Activated naive CD4-positive, alpha-beta T cell treated with anti-CD3 and anti-CD28 coated beads, Interleukin-2, amount 50 U/mL, for 72 hours (primary cell): ENCODE results near the gene TSKU. TPM values are rescaled to one million over a fixed set of nuclear protein-coding genes. Genes with fewer than 3 reads are reported as not detected.

Experiments
- ATAC-seq, 2 donors: fragments of 150-1000 bp; cut with Tn5 transposase; 2 replicates each; pipeline ENCODE4 v1.10.0; 2021; ENCODE audit warnings: mild to moderate bottlenecking in 2 of 2, moderate library complexity in 2 of 2
- DNase-seq, 2 donors: peaks; one replicate each; pipeline ENCODE4 v3.0.0; 2021 to 2022; ENCODE audit warnings: low spot score in 2 of 2
- H3K27ac Mint-ChIP-seq, 2 donors: one replicate each; pipeline ENCODE4 v1.8.0; 2022; ENCODE audit warnings: mild to moderate bottlenecking in 2 of 2, mixed read lengths in 2 of 2
- H3K36me3 Mint-ChIP-seq, 2 donors: one replicate each; pipeline ENCODE4 v1.8.0; 2022; ENCODE audit warnings: mixed read lengths in 2 of 2
- H3K9me3 Mint-ChIP-seq, 2 donors: one replicate each; pipeline ENCODE4 v1.8.0; 2022; ENCODE audit warnings: mixed read lengths in 2 of 2
- total RNA-seq, 2 donors: library from RNA; stranded (reverse); gene quantifications; one replicate each; pipeline ENCODE4 v1.2.3, GENCODE V29; 2022

TSKU gene
- total RNA-seq, 2 donors from 2014 or later = 17.3 TPM; not detected in 1

GRCh38 chr11:76747915-76748860 is 35.0 kb upstream of the TSKU start:
- ATAC-seq = no peak
- H3K9me3 Mint-ChIP-seq = no peaks in the 10 kb centered on the region
- H3K36me3 Mint-ChIP-seq = no peaks in the 10 kb centered on the region

DNA sequence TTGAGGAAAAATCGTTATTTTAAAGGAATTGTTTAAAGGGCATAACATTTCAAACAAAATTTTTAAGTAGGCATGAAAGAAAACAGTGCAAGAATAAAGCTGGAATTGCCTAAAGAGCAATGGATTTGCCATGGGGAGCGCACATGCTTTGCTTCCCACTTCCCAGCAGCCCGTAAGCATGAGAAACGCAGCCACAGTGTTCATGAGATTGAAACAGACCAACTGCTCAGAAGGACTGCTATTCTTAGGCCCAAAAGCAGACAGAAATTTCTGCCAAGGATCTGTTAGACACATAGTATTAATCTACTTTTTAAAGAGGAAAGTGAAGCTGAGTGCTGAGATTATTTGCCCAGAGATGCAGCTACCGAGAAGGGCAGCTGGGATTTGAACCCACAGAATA is 34.2 kb upstream of the TSKU start:
- Mint-ChIP-seq H3K27ac (no peak overlapping the region), H3K36me3 (no peaks in the 10 kb centered on the region), H3K9me3 (no peaks in the 10 kb centered on the region)
- ATAC-seq (no peak), DNase-seq (no peak)

More at GRCh38 chr11:76747915-76748860, 35.0 kb upstream of the TSKU start:
- DNase-seq = no peak
- H3K27ac Mint-ChIP-seq = no peak overlapping the region

DNA sequence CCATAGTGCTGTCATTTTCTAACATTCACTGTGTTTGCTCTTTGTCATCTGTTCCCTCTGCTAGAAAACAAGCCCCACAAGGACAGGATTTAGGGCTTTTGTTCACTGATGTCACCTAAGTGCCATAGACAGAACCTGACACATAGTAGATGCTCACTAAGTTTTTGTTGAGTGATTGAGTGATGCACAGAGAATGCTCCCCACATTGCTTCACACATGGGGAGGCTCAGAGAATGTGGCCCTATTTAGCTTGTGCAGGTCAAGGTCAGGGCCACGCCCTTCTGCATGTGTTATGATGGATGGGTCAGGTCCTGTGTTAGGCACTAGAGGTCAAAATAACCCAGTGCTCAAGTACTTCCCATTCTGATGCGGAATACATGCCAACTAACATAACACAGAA is 33.1 kb upstream of the TSKU start:
- H3K9me3 Mint-ChIP-seq = no peaks in the 10 kb centered on the region
- H3K27ac Mint-ChIP-seq = no peak overlapping the region
- DNase-seq (no peak), ATAC-seq (no peak)
- H3K36me3 Mint-ChIP-seq = no peaks in the 10 kb centered on the region

GRCh38 chr11:76750746-76751145 is 32.4 kb upstream of the TSKU start:
- DNase-seq (no peak), ATAC-seq (no peak)
- Mint-ChIP-seq H3K27ac (no peak overlapping the region), H3K9me3 (no peaks in the 10 kb centered on the region), H3K36me3 (no peaks in the 10 kb centered on the region)

- Mint-ChIP-seq H3K36me3 (no peaks in the 10 kb centered on the region), H3K27ac (peak overlapping the region in 1 of 2 donors; percentile 32), H3K9me3 (no peaks in the 10 kb centered on the region)
- ATAC-seq (no peak), DNase-seq (no peak)
These were observed 30.6 kb upstream of the TSKU start for GRCh38 chr11:76752321-76753143.

- Mint-ChIP-seq H3K27ac (peak overlapping the region in 1 of 2 donors; percentile 52), H3K9me3 (no peaks in the 10 kb centered on the region), H3K36me3 (no peaks in the 10 kb centered on the region)
- no peak for ATAC-seq
- no peak for DNase-seq
These were observed 29.7 kb upstream of the TSKU start for GRCh38 chr11:76753449-76753848.

GRCh38 chr11:76753950-76754349 is 29.2 kb upstream of the TSKU start:
- ATAC-seq = no peak
- H3K9me3 Mint-ChIP-seq = no peaks in the 10 kb centered on the region
- no peaks in the 10 kb centered on the region for H3K36me3 Mint-ChIP-seq
- DNase-seq = no peak
- no peak overlapping the region for H3K27ac Mint-ChIP-seq

GRCh38 chr11:76756341-76756741 is 26.8 kb upstream of the TSKU start:
- Mint-ChIP-seq H3K36me3 (no peaks in the 10 kb centered on the region), H3K27ac (no peak overlapping the region), H3K9me3 (no peaks in the 10 kb centered on the region)
- ATAC-seq (no peak), DNase-seq (no peak)

GRCh38 chr11:76758311-76758710 is 24.8 kb upstream of the TSKU start:
- H3K36me3 Mint-ChIP-seq = no peaks in the 10 kb centered on the region
- DNase-seq (no peak), ATAC-seq (no peak)
- no peaks in the 10 kb centered on the region for H3K9me3 Mint-ChIP-seq
- no peak overlapping the region for H3K27ac Mint-ChIP-seq

DNA sequence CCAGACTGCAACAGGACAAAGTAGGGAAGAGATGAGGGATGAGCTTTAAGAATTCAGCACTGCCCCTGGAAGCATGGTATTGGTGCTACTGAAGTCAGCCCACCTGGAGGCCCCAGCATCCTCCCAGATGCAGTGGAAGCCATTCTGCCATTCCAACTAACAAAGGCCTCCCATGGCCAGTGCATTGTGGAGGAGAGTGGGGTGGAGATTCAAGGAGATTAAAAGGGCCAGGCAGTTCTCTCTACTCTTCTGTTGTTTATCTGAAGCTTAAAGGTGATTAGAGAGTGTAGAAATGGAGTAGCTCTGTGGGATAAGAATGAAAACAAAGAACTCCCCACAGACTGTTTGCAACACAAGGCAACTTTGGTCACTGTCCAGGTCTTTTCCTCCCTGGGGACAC is 24.1 kb upstream of the TSKU start:
- ATAC-seq (no peak), DNase-seq (no peak)
- H3K9me3 Mint-ChIP-seq = no peaks in the 10 kb centered on the region
- H3K27ac Mint-ChIP-seq = no peak overlapping the region
- no peaks in the 10 kb centered on the region for H3K36me3 Mint-ChIP-seq

DNA sequence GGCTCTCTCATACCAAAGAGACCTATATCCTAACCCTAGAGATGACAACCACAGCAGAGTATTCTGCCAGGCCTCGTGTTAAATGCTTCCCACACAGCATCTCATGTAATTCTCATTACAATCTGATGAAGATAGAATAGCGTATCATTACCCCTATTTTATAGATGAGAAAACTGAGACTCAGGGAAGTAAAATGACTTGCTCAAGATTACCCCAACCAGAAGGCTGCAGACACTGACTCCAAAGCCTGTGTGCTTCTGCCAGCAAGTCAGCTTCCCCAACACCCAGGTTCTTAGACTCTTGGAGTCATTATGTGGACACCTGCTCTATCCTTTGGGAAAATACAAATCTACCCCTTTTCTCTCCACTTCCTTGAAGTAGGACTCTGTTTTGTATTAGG is 23.6 kb upstream of the TSKU start:
- DNase-seq = no peak
- Mint-ChIP-seq H3K9me3 (no peaks in the 10 kb centered on the region), H3K27ac (no peak overlapping the region), H3K36me3 (no peaks in the 10 kb centered on the region)
- ATAC-seq = no peak

- no peaks in the 10 kb centered on the region for H3K36me3 Mint-ChIP-seq
- H3K27ac Mint-ChIP-seq = no peak overlapping the region
- H3K9me3 Mint-ChIP-seq = no peaks in the 10 kb centered on the region
- no peak for ATAC-seq
- no peak for DNase-seq
These were observed 22.9 kb upstream of the TSKU start for GRCh38 chr11:76760236-76760635.

DNA sequence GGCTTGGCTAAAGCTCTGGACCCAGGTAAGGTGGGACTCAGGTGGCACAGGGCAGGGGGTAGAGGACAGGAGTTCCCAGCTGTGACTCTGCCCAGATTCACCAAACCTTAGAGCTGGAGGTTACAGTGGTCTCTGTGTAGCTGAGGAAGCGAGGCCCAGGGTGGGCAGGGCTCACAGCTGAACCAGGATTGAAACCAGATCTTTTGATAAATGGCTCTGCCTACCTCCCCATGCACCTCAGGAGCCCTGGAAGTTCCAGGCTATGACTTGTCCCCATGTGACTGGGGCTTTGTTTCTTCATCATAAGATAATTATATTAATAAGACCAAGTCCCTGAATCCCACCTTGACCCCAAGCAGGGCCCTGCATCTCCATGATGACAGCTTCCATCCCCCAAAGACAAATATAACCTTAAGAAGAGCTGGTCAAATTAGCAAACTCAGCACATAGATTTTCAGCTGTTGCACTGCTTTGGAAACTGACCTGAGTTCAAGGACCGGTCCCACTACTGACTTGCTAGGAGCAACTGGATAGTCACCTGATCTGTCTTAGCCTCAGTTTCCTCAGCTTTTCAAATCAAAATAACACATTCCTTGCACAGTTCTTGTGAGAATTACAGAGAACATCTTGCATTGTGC is 21.3 kb upstream of the TSKU start:
- no peak overlapping the region for H3K27ac Mint-ChIP-seq
- ATAC-seq (no peak), DNase-seq (no peak)

DNA sequence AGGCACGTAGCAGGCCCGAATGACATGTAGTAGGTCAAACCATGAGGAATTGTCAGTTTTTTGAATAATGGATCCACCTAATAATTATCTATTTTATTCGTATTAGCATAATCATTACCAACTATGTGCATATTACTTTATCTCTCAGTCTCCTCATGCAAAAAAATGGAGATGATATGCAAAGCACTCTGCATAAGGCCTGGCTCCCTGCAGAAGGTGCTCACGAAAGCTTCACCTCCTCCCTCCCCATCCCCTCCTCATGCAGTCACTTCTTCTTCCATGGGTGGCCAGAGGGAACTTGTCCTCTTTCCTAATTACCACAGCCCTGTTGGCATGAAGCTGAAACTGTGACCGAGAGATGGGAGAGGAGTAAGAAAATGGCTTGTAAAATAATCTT is 20.8 kb upstream of the TSKU start:
- Mint-ChIP-seq H3K36me3 (no peaks in the 10 kb centered on the region), H3K9me3 (no peaks in the 10 kb centered on the region), H3K27ac (no peak overlapping the region)
- ATAC-seq (no peak), DNase-seq (no peak)

More for the DNA sequence above, 21.3 kb upstream of the TSKU start:
- H3K36me3 Mint-ChIP-seq = no peaks in the 10 kb centered on the region
- no peaks in the 10 kb centered on the region for H3K9me3 Mint-ChIP-seq

DNA sequence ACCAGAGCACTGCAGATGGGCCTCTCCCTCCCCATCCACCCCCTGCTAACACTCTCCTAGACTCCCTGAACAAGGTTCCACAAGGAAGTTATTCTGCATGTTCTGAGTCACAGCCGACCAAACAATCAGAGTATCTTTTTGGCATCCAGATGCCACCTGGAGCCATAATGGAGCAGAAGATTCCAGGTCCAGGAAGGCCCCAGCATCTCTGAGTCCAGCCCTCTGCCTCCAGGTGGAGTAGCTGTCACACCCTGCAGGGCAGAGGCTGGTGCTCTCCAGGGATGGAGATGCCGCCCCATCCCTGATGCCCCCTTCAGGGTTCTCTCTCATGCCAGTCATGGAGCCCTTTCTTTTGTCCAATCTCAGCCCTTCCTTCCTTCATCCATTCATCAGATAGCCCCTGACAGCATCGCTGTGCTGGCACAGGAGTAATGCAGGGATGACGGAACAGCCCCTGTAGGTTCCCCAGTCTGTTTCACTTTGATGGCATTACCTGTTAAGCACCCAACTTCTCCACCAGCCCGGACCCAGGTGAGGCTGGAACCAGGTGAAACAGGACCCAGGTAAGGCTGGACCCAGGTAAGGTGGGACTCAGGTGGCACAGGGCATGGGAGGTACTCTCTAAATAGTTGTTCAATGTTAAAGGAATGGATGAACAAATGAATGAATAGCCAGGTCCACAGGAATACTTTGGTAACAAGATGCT is 20.1 kb upstream of the TSKU start:
- no peak for DNase-seq
- Mint-ChIP-seq H3K36me3 (no peaks in the 10 kb centered on the region), H3K9me3 (no peaks in the 10 kb centered on the region), H3K27ac (no peak overlapping the region)
- ATAC-seq = no peak

DNA sequence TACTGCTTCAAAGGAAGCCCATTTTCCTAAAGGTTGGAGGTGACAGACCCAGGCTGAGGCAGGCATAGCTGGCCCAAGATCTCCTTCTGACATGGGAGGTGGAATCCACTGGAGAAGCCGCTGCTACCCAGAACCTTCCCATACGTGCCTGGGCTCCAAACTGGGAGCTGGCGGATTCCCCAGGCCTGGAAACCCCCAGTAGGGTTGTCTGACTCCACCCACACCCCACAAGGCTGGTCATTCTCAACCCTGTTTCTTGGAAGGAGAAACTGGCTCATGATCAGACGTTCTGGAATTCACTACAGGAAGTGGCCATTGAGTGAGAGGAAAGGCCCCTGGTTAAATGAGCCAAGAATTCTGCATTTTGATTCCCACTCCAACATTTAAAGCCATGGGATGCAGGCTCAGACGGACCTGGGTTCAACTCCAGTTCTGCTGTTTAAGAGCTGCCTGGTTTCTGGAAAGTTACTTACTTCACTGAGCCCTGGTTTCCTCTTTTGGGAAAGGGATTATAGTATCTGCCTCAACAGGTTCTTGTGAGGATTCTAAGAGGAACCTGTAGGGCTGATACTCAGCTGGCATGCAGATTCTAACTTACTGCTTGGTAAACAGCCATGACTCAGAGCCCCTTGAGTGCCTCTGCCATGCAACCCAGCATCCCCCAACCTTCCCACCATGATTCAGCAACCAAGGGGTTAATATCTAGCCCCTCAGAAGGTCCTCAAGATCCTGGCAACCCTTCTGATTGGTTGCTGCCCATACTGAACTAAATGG is 19.4 kb upstream of the TSKU start:
- Mint-ChIP-seq H3K36me3 (no peaks in the 10 kb centered on the region), H3K9me3 (no peaks in the 10 kb centered on the region), H3K27ac (no peak overlapping the region)
- ATAC-seq (no peak), DNase-seq (no peak)
